Loucy (cell line): Measurements from ENCODE around the gene FAM209B.

Experiments
- H2AFZ ChIP-seq: fragments of 200-600 bp; sonication (generic); 2 replicates; pipeline ENCODE4 v1.6.0; 2016; ENCODE audit warnings: antibody characterized with exemption, mild to moderate bottlenecking, low read length, moderate library complexity
- H3F3A ChIP-seq: fragments of 200-600 bp; 2 replicates; pipeline ENCODE4 v1.6.0; 2016; ENCODE audit warnings: antibody characterized with exemption, low read depth, mild to moderate bottlenecking
- H3K27me3 ChIP-seq: fragments of 200-600 bp; sonication (generic); 2 replicates; pipeline ENCODE4 v1.6.1; 2014; ENCODE audit warnings: low read length, mild to moderate bottlenecking; ENCODE audit not compliant: insufficient read depth, poor library complexity, severe bottlenecking
- H3K36me3 ChIP-seq: fragments of 200-600 bp; sonication (generic); 2 replicates; pipeline ENCODE4 v1.6.1; 2016; ENCODE audit warnings: low read length; ENCODE audit not compliant: insufficient read depth
- H3K4me1 ChIP-seq: fragments of 200-600 bp; sonication (generic); 2 replicates; pipeline ENCODE4 v1.5.1; 2014; ENCODE audit warnings: low read length, mild to moderate bottlenecking; ENCODE audit not compliant: insufficient read depth, poor library complexity, severe bottlenecking
- H3K4me2 ChIP-seq: fragments of 200-600 bp; sonication (generic); 2 replicates; pipeline ENCODE4 v1.6.0; 2014; ENCODE audit warnings: antibody characterized with exemption, low read length, low read depth, mild to moderate bottlenecking; ENCODE audit not compliant: poor library complexity, severe bottlenecking
- H3K4me3 ChIP-seq: fragments of 200-600 bp; sonication (generic); 2 replicates; pipeline ENCODE4 v1.5.1; 2014; ENCODE audit warnings: low read length, mild to moderate bottlenecking, mixed read lengths; ENCODE audit not compliant: poor library complexity, severe bottlenecking
- H3K79me2 ChIP-seq: fragments of 200-600 bp; sonication (generic); 2 replicates; pipeline ENCODE4 v1.6.1; 2014; ENCODE audit warnings: low read length; ENCODE audit not compliant: insufficient read depth
- H3K9ac ChIP-seq: fragments of 200-600 bp; sonication (generic); 2 replicates; pipeline ENCODE4 v1.6.0; 2014; ENCODE audit warnings: mild to moderate bottlenecking, low read depth, low read length, moderate library complexity; ENCODE audit not compliant: poor library complexity, severe bottlenecking
- H3K9me2 ChIP-seq: fragments of 200-600 bp; sonication (generic); replicated peaks from 2 replicates; pipeline ENCODE4 v1.6.1; 2016; ENCODE audit warnings: low read depth, low read length, mixed read lengths
- H3K9me3 ChIP-seq: fragments of 200-600 bp; sonication (generic); 2 replicates; pipeline ENCODE4 v1.6.1; 2014; ENCODE audit warnings: mild to moderate bottlenecking, antibody characterized with exemption, low read length, low read depth; ENCODE audit not compliant: insufficient read depth
- H4K20me1 ChIP-seq: fragments of 200-600 bp; sonication (generic); 2 replicates; pipeline ENCODE4 v1.6.0; 2014; ENCODE audit warnings: antibody characterized with exemption, low read length, mild to moderate bottlenecking; ENCODE audit not compliant: insufficient read depth, poor library complexity, severe bottlenecking
- CTCF ChIP-seq: fragments of 200-600 bp; sonication (generic); conservative IDR thresholded peaks from 2 replicates; pipeline ENCODE4 v1.5.1; 2014; ENCODE audit warnings: mild to moderate bottlenecking, antibody characterized with exemption, low read length
- EZH2phosphoT487 ChIP-seq: fragments of 200-600 bp; IDR thresholded peaks from 2 replicates; pipeline ENCODE4 v1.6.1; 2018; ENCODE audit warnings: antibody characterized with exemption, mild to moderate bottlenecking, moderate library complexity, borderline replicate concordance

FAM209B gene

GRCh38 chr20:56516631-56517030, 16.4 kb upstream of the FAM209B start:
- no peak overlapping the region for H2AFZ ChIP-seq
- no peaks in the 10 kb centered on the region for H3K4me1 ChIP-seq
- H3K9ac ChIP-seq = no peak overlapping the region
- H3K9me2 ChIP-seq = no peaks in the 10 kb centered on the region
- no peaks in the 10 kb centered on the region for H3F3A ChIP-seq
- no peaks in the 10 kb centered on the region for H3K79me2 ChIP-seq
- no peak overlapping the region for H3K4me2 ChIP-seq
- H3K36me3 ChIP-seq = peaks cover 73% of the 10 kb centered on the region
- peaks cover 6% of the 10 kb centered on the region; the same call in 1 of the 2 replicates for H3K9me3 ChIP-seq
- H3K27me3 ChIP-seq = no peaks in the 10 kb centered on the region
- H4K20me1 ChIP-seq = no peaks in the 10 kb centered on the region
- no peak for TF ChIP-seq EZH2phosphoT487
- no peak for TF ChIP-seq CTCF
- H3K4me3 ChIP-seq = no peak overlapping the region

GRCh38 chr20:56517211-56517610, 15.8 kb upstream of the FAM209B start:
- no peaks in the 10 kb centered on the region for H3K4me1 ChIP-seq

GRCh38 chr20:56517641-56518040, 15.4 kb upstream of the FAM209B start:
- H3K4me1 ChIP-seq = no peaks in the 10 kb centered on the region
- H4K20me1 ChIP-seq = no peaks in the 10 kb centered on the region
- no peak overlapping the region for H3K4me2 ChIP-seq
- TF ChIP-seq EZH2phosphoT487 = no peak
- no peak for TF ChIP-seq CTCF
- H3K27me3 ChIP-seq = no peaks in the 10 kb centered on the region
- H3K36me3 ChIP-seq = peaks cover 67% of the 10 kb centered on the region
- H3F3A ChIP-seq = no peaks in the 10 kb centered on the region
- H3K9me2 ChIP-seq = no peaks in the 10 kb centered on the region
- no peak overlapping the region for H3K9ac ChIP-seq
- no peaks in the 10 kb centered on the region for H3K79me2 ChIP-seq
- no peak overlapping the region for H2AFZ ChIP-seq
- H3K4me3 ChIP-seq = no peak overlapping the region
- peaks cover 6% of the 10 kb centered on the region; the same call in 1 of the 2 replicates for H3K9me3 ChIP-seq

More at GRCh38 chr20:56517211-56517610, 15.8 kb upstream of the FAM209B start:
- H3K27me3 ChIP-seq = no peaks in the 10 kb centered on the region
- no peaks in the 10 kb centered on the region for H3F3A ChIP-seq
- no peak overlapping the region for H3K9ac ChIP-seq
- peaks cover 71% of the 10 kb centered on the region for H3K36me3 ChIP-seq
- no peak for TF ChIP-seq EZH2phosphoT487
- TF ChIP-seq CTCF = no peak
- peaks cover 6% of the 10 kb centered on the region; the same call in 1 of the 2 replicates for H3K9me3 ChIP-seq
- no peaks in the 10 kb centered on the region for H3K9me2 ChIP-seq
- no peak overlapping the region for H3K4me2 ChIP-seq
- no peaks in the 10 kb centered on the region for H3K79me2 ChIP-seq
- H3K4me3 ChIP-seq = no peak overlapping the region
- H4K20me1 ChIP-seq = no peaks in the 10 kb centered on the region
- no peak overlapping the region for H2AFZ ChIP-seq
